MM.1S (cell line): ENCODE results near the gene GLRA1.

Experiments used
- DNase-seq: peaks from one replicate; pipeline ENCODE4 v3.0.0-alpha.2; 2015
- H2AFZ ChIP-seq: fragments of 300-600 bp; sonication (generic); 2 replicates; pipeline ENCODE4 v1.6.0; 2016; ENCODE audit warnings: antibody characterized with exemption, low read length
- H3F3A ChIP-seq: fragments of 300-600 bp; sonication (generic); 2 replicates; pipeline ENCODE4 v1.6.1; 2016; ENCODE audit warnings: mild to moderate bottlenecking, antibody characterized with exemption, low read length, moderate library complexity, mixed read lengths; ENCODE audit not compliant: insufficient read depth
- H3K27ac ChIP-seq: fragments of 300-600 bp; sonication (generic); 2 replicates; pipeline ENCODE4 v1.5.1; 2016; ENCODE audit warnings: mild to moderate bottlenecking, low read length
- H3K27me3 ChIP-seq: fragments of 300-600 bp; sonication (generic); replicated peaks from 2 replicates; pipeline ENCODE4 v1.6.0; 2016; ENCODE audit warnings: low read length; ENCODE audit not compliant: insufficient read depth
- H3K36me3 ChIP-seq: fragments of 300-600 bp; sonication (generic); replicated peaks from 2 replicates; pipeline ENCODE4 v1.6.1; 2016; ENCODE audit warnings: mild to moderate bottlenecking, low read length, mixed read lengths; ENCODE audit not compliant: insufficient read depth
- H3K4me1 ChIP-seq: fragments of 300-600 bp; sonication (generic); 2 replicates; pipeline ENCODE4 v1.6.1; 2016; ENCODE audit warnings: low read length, mixed read lengths
- H3K4me2 ChIP-seq: fragments of 300-600 bp; sonication (generic); 2 replicates; pipeline ENCODE4 v1.6.0; 2016; ENCODE audit warnings: low read depth, low read length
- H3K4me3 ChIP-seq: fragments of 300-600 bp; sonication (generic); 2 replicates; pipeline ENCODE4 v1.5.1; 2016; ENCODE audit warnings: low read length, mixed read lengths
- H3K79me2 ChIP-seq: fragments of 300-600 bp; sonication (generic); 2 replicates; pipeline ENCODE4 v1.6.1; 2016; ENCODE audit warnings: mixed run types, low read length, mixed read lengths
- H3K9ac ChIP-seq: fragments of 300-600 bp; sonication (generic); 2 replicates; pipeline ENCODE4 v1.6.1; 2016; ENCODE audit warnings: low read length, mixed read lengths
- H3K9me2 ChIP-seq: fragments of 300-600 bp; sonication (generic); replicated peaks from 2 replicates; pipeline ENCODE4 v1.6.1; 2016; ENCODE audit warnings: mild to moderate bottlenecking, low read length, mixed read lengths; ENCODE audit not compliant: insufficient read depth
- H3K9me3 ChIP-seq: fragments of 300-600 bp; sonication (generic); replicated peaks from 2 replicates; pipeline ENCODE4 v1.6.1; 2016; ENCODE audit warnings: mild to moderate bottlenecking, low read length, mixed read lengths; ENCODE audit not compliant: insufficient read depth
- H4K20me1 ChIP-seq: fragments of 300-600 bp; sonication (generic); 2 replicates; pipeline ENCODE4 v1.6.1; 2016; ENCODE audit warnings: mild to moderate bottlenecking, low read length, moderate library complexity, mixed read lengths; ENCODE audit not compliant: insufficient read depth
- EZH2 ChIP-seq: fragments of 300-600 bp; sonication (generic); optimal IDR thresholded peaks from 2 replicates; pipeline ENCODE3; 2017; ENCODE audit warnings: low read depth, mild to moderate bottlenecking, antibody characterized with exemption, low read length, mixed read lengths
- EZH2phosphoT487 ChIP-seq: fragments of 300-600 bp; sonication (generic); IDR thresholded peaks from 2 replicates; pipeline ENCODE4 v1.6.1; 2018; ENCODE audit warnings: antibody characterized with exemption, low read length
- TF ChIP-seq, protein P1 (sequence below): fragments of 300-600 bp; sonication (generic); IDR thresholded peaks from 2 replicates; pipeline ENCODE4 v1.5.1; 2016; ENCODE audit warnings: antibody characterized with exemption, low read length, mixed read lengths

Gene GLRA1

DNA sequence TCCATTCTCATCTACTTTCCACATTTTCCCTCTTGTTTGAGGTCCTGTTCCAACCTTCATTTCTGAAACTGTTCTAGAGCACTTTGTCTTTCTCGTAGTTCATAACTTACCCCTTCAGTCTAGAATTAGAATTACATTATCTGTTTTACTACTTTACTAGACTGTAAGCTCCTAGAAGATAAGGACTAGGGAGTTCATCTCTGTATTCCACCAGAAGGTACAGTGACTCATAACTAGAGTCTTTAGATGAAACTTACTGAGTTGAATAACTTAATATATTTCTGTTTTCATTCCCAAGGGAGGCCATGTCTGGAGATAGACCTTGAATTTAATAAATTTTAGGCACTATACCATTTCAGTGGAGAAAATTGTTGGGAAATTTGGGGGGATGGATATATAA lies 114.2 kb downstream of the GLRA1 start:
- H3K9me3 ChIP-seq = no peaks in the 10 kb centered on the region
- no peak overlapping the region for H3K4me3 ChIP-seq
- H3K9ac ChIP-seq = no peak overlapping the region
- no peak overlapping the region for H2AFZ ChIP-seq
- H3K9me2 ChIP-seq = no peaks in the 10 kb centered on the region
- peaks cover 26% of the 10 kb centered on the region for H3K79me2 ChIP-seq
- peaks cover 13% of the 10 kb centered on the region for H3K36me3 ChIP-seq
- no peak overlapping the region for H3K4me2 ChIP-seq
- H3K27me3 ChIP-seq = no peaks in the 10 kb centered on the region
- H4K20me1 ChIP-seq = 0 out of 2 replicates have a peak, but pooled peaks cover 6% of the 10 kb centered on the region
- no peaks in the 10 kb centered on the region for H3K4me1 ChIP-seq
- no peaks in the 10 kb centered on the region for H3F3A ChIP-seq
- DNase-seq = no peak
- no peak for TF ChIP-seq EZH2phosphoT487
- TF ChIP-seq EZH2 = no peak
- TF ChIP-seq, protein P1, sequence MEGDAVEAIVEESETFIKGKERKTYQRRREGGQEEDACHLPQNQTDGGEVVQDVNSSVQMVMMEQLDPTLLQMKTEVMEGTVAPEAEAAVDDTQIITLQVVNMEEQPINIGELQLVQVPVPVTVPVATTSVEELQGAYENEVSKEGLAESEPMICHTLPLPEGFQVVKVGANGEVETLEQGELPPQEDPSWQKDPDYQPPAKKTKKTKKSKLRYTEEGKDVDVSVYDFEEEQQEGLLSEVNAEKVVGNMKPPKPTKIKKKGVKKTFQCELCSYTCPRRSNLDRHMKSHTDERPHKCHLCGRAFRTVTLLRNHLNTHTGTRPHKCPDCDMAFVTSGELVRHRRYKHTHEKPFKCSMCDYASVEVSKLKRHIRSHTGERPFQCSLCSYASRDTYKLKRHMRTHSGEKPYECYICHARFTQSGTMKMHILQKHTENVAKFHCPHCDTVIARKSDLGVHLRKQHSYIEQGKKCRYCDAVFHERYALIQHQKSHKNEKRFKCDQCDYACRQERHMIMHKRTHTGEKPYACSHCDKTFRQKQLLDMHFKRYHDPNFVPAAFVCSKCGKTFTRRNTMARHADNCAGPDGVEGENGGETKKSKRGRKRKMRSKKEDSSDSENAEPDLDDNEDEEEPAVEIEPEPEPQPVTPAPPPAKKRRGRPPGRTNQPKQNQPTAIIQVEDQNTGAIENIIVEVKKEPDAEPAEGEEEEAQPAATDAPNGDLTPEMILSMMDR = no peak
- H3K27ac ChIP-seq = no peak overlapping the region

DNA sequence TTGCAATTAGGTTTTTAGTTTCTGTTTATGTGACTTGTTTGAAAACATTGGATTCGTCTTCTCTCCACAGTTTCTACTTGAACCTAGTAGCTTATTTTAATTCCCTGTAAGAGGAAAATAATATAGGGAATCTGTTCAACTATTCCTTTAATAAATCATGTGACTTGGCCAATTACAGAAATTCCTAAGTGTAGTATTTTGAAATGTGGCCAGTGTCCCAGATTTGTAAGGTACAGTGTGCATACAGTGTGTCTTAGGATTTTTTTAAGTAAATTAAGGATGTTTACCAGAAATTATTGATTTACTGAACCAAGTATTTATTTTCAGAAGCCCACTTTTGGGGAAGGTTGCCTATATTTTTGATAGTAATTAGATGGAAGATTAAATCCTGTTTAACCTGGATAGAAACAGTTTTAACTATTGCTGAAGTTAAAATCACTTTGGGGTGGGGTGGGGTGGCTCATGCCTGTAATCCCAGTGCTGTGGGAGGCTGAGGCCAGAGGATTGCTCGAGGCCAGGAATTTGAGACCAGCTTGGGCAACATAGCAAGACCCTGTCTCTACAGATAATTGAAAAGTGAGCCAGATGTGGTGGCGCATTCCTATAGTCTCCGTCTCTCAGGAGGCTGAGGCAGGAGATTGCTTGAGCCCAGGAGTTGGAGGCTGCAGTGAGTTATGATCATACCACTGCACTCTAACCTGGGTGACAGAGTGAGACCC lies 116.0 kb downstream of the GLRA1 start:
- Histone ChIP-seq H3K4me2 (no peak overlapping the region), H3K9ac (no peak overlapping the region), H2AFZ (no peak overlapping the region), H3K4me3 (no peak overlapping the region), H3K27ac (no peak overlapping the region), H3K9me2 (no peaks in the 10 kb centered on the region), H3F3A (no peaks in the 10 kb centered on the region), H4K20me1 (0 out of 2 replicates have a peak, but pooled peaks cover 6% of the 10 kb centered on the region), H3K9me3 (no peaks in the 10 kb centered on the region), H3K79me2 (peaks cover 44% of the 10 kb centered on the region), H3K4me1 (no peaks in the 10 kb centered on the region), H3K36me3 (peaks cover 22% of the 10 kb centered on the region), H3K27me3 (no peaks in the 10 kb centered on the region)
- DNase-seq = no peak
- TF ChIP-seq EZH2phosphoT487 = no peak
- TF ChIP-seq, protein P1 = no peak
- TF ChIP-seq EZH2 = no peak

DNA sequence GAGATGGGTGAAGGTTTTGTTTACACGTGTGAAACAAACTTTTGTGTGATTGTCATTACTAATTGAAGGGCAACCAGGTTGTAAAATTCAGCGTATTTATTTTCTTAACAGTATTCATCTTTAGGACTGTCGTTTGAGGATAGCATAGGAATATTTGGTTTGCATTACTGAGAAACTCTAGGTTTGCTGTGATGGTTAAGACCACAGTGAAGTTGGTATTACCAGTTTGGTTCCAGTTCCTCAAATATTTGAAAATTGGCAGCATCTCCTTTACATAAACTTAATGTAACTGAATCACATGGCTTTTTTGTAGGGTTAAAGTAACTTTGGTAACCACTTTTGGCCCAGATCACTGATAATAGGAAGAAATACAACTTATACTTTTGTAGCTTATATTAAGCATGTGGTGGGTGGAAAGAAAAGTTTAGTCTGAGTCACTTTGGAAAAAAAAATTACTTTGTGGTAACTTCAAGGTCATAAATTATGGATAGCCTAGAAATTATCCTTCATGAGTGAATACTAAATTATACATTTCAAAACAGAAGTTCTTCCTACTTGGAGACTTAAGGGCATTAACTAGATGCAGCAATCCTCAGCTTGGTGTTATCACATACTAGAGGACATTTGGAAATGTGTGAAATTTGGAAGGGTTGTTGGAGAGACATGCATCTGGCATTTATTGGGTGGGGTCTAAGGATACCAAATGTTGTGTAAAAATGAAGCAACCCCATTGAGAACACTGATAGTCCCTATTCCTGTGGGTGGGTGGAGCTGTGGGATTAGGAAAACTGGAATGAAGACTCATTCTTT lies 119.0 kb downstream of the GLRA1 start:
- H3K4me2 ChIP-seq = no peak overlapping the region
- H3K9ac ChIP-seq = no peak overlapping the region
- no peak overlapping the region for H3K4me3 ChIP-seq
- H2AFZ ChIP-seq = no peak overlapping the region
- H3K9me2 ChIP-seq = no peaks in the 10 kb centered on the region
- H3K36me3 ChIP-seq = peaks cover 25% of the 10 kb centered on the region
- H3K79me2 ChIP-seq = peaks cover 54% of the 10 kb centered on the region
- 0 out of 2 replicates have a peak, but pooled peaks cover 6% of the 10 kb centered on the region for H4K20me1 ChIP-seq
- no peak overlapping the region for H3K27ac ChIP-seq
- H3K9me3 ChIP-seq = no peaks in the 10 kb centered on the region
- H3F3A ChIP-seq = no peaks in the 10 kb centered on the region
- no peaks in the 10 kb centered on the region for H3K4me1 ChIP-seq
- no peaks in the 10 kb centered on the region for H3K27me3 ChIP-seq
- TF ChIP-seq, protein P1 = no peak
- DNase-seq = no peak
